H1 (cell line): Measurements from ENCODE around the gene KIFC1. TPM values are rescaled to one million over a fixed set of nuclear protein-coding genes. Genes with fewer than 3 reads are reported as not detected.

Experiments used
- CTCF ChIA-PET: fragments of 300-600 bp; sonication (Branson Sonifier 250); formaldehyde crosslinking; loops from one replicate; lab custom pipeline; 2021; ENCODE audit not compliant: partially characterized antibody; lab: Charles Lee
- POLR2A ChIA-PET: fragments of 300-600 bp; sonication (Branson Sonifier 250); formaldehyde crosslinking; loops from one replicate; lab custom pipeline; 2021; ENCODE audit warnings: inconsistent platforms; ENCODE audit not compliant: partially characterized antibody; lab: Charles Lee
- DNase-seq, 2 experiments: peaks; one replicate each; pipeline versions ENCODE4 v3.0.0 to v3.0.0-alpha.2; 2010 to 2022; ENCODE audit warnings: low spot score in 2 of 2, low read depth in 1 of 2, mixed read lengths in 1 of 2
- FAIRE-seq: peaks from 2 replicates; lab custom pipeline; 2011; peaks lifted over from hg19 to GRCh38; lab: Jason Lieb, UNC
- H2AFZ ChIP-seq: 2 replicates; pipeline ENCODE4 v1.8.1; 2012; ENCODE audit warnings: low read length, inconsistent platforms
- H2AK5ac ChIP-seq: 2 replicates; pipeline ENCODE4 v1.6.1; 2013; ENCODE audit warnings: low read depth, low read length
- H2BK120ac ChIP-seq: replicated peaks from 2 replicates; pipeline ENCODE3; 2013; ENCODE audit warnings: low read depth, low read length, inconsistent platforms
- H2BK12ac ChIP-seq: 2 replicates; pipeline ENCODE4 v1.6.1; 2013; ENCODE audit warnings: low read depth, low read length
- H2BK15ac ChIP-seq: 2 replicates; pipeline ENCODE4 v1.6.1; 2013; ENCODE audit warnings: low read length
- H2BK20ac ChIP-seq: 2 replicates; pipeline ENCODE4 v1.6.1; 2013; ENCODE audit warnings: low read length
- H2BK5ac ChIP-seq: 2 replicates; pipeline ENCODE4 v1.6.1; 2013; ENCODE audit warnings: low read depth, low read length
- H3K14ac ChIP-seq: 2 replicates; pipeline ENCODE4 v1.6.1; 2013; ENCODE audit warnings: inconsistent platforms; ENCODE audit not compliant: insufficient read length
- H3K18ac ChIP-seq: 2 replicates; pipeline ENCODE4 v1.6.1; 2013; ENCODE audit warnings: low read length; ENCODE audit errors: extremely low read depth
- H3K23ac ChIP-seq: 2 replicates; pipeline ENCODE4 v1.6.1; 2013; ENCODE audit warnings: inconsistent platforms; ENCODE audit not compliant: insufficient read length
- H3K23me2 ChIP-seq: 2 replicates; pipeline ENCODE4 v1.6.1; 2013; ENCODE audit warnings: low read depth, low read length
- H3K27ac ChIP-seq: 2 replicates; pipeline ENCODE4 v1.6.1; 2011; ENCODE audit warnings: low read depth, low read length, inconsistent platforms
- H3K27me3 ChIP-seq, 4 experiments: replicated peaks in 1 of 4; 1 replicate in 1 of 4; 2 replicates in 3 of 4; pipeline versions ENCODE4 v1.6.1 to v1.8.1; 2011 to 2013; ENCODE audit warnings: low read length in 3 of 4, mild to moderate bottlenecking in 3 of 4, inconsistent platforms in 2 of 4, mixed read lengths in 2 of 4, moderate library complexity in 1 of 4; ENCODE audit not compliant: control insufficient read depth in 3 of 4, insufficient read depth in 3 of 4; ENCODE audit errors: extremely low read depth in 1 of 4
- H3K36me3 ChIP-seq, 4 experiments: 2 replicates each; pipeline versions ENCODE4 v1.6.1 to v1.8.1; 2011 to 2013; ENCODE audit warnings: mild to moderate bottlenecking in 4 of 4, low read length in 3 of 4, moderate library complexity in 2 of 4, control low read depth in 1 of 4, inconsistent platforms in 1 of 4; ENCODE audit not compliant: insufficient read depth in 4 of 4, control insufficient read depth in 2 of 4
- H3K4ac ChIP-seq: replicated peaks from 2 replicates; pipeline ENCODE3; 2013; ENCODE audit warnings: low read length, low read depth, mixed read lengths, inconsistent platforms; ENCODE audit not compliant: insufficient read length
- H3K4me1 ChIP-seq, 4 experiments: replicated peaks in 1 of 4; 1 replicate in 1 of 4; 2 replicates in 3 of 4; pipeline versions ENCODE4 v1.6.1 to v1.8.1; 2011 to 2013; ENCODE audit warnings: low read length in 3 of 4, inconsistent platforms in 2 of 4, mixed read lengths in 1 of 4; ENCODE audit not compliant: insufficient read depth in 4 of 4, control insufficient read depth in 3 of 4
- H3K4me2 ChIP-seq, 2 experiments: 2 replicates each; pipeline versions ENCODE4 v1.6.1 to v1.8.1; 2011 to 2013; ENCODE audit warnings: low read depth in 2 of 2, low read length in 2 of 2, control low read depth in 1 of 2, inconsistent platforms in 1 of 2, mild to moderate bottlenecking in 1 of 2; ENCODE audit not compliant: insufficient read depth in 1 of 2
- H3K4me3 ChIP-seq, 4 experiments: fragments of 200-600, 300-600 bp in 1 of 4; sonication (generic), shearing (Covaris generic), sonication (Bioruptor Twin) in 1 of 4; 2 replicates each; pipeline versions ENCODE4 v1.5.1 to v1.8.1; 2011 to 2016; ENCODE audit warnings: low read length in 4 of 4, low read depth in 3 of 4, control low read depth in 2 of 4, inconsistent platforms in 2 of 4, mild to moderate bottlenecking in 2 of 4, mixed read lengths in 1 of 4, moderate library complexity in 1 of 4; ENCODE audit not compliant: insufficient read depth in 2 of 4; ENCODE audit errors: extremely low read depth in 1 of 4
- H3K56ac ChIP-seq: replicated peaks from 2 replicates; pipeline ENCODE3; 2013; ENCODE audit warnings: low read depth, mild to moderate bottlenecking, mixed read lengths, low read length, inconsistent platforms; ENCODE audit not compliant: insufficient read length
- H3K79me1 ChIP-seq: 2 replicates; pipeline ENCODE4 v1.6.1; 2013; ENCODE audit warnings: low read depth, low read length, control low read depth
- H3K79me2 ChIP-seq, 2 experiments: 2 replicates each; pipeline versions ENCODE4 v1.6.1 to v1.8.1; 2012 to 2013; ENCODE audit warnings: low read length in 2 of 2, mild to moderate bottlenecking in 2 of 2, inconsistent platforms in 1 of 2; ENCODE audit not compliant: insufficient read depth in 2 of 2, control insufficient read depth in 1 of 2
- H3K9ac ChIP-seq, 4 experiments: replicated peaks in 1 of 4; 1 replicate in 1 of 4; 2 replicates in 3 of 4; pipeline versions ENCODE4 v1.6.1 to v1.8.1; 2011 to 2013; ENCODE audit warnings: low read depth in 3 of 4, low read length in 3 of 4, control low read depth in 2 of 4, mild to moderate bottlenecking in 2 of 4, moderate library complexity in 2 of 4, inconsistent platforms in 1 of 4; ENCODE audit errors: extremely low read depth in 1 of 4
- H3K9me3 ChIP-seq, 2 experiments: 2 replicates each; pipeline versions ENCODE4 v1.6.1 to v1.8.1; 2012 to 2013; ENCODE audit warnings: mild to moderate bottlenecking in 2 of 2, moderate library complexity in 2 of 2, control low read depth in 1 of 2, inconsistent platforms in 1 of 2, low read depth in 1 of 2, low read length in 1 of 2, mixed read lengths in 1 of 2; ENCODE audit not compliant: insufficient read depth in 2 of 2
- H4K20me1 ChIP-seq, 2 experiments: replicated peaks in 1 of 2; 2 replicates each; pipeline versions ENCODE3 to v1.8.1; 2011 to 2013; ENCODE audit warnings: inconsistent platforms in 2 of 2, low read length in 2 of 2, mild to moderate bottlenecking in 1 of 2; ENCODE audit not compliant: insufficient read depth in 2 of 2, control insufficient read depth in 1 of 2
- H4K5ac ChIP-seq: 2 replicates; pipeline ENCODE4 v1.6.1; 2013; ENCODE audit warnings: low read length, low read depth, mixed read lengths, inconsistent platforms; ENCODE audit not compliant: insufficient read length
- H4K8ac ChIP-seq: 2 replicates; pipeline ENCODE4 v1.8.0; 2013; ENCODE audit warnings: mild to moderate bottlenecking, moderate library complexity, low read length, inconsistent platforms; ENCODE audit not compliant: insufficient read depth; ENCODE audit errors: extremely low read depth
- H4K91ac ChIP-seq: replicated peaks from 2 replicates; pipeline ENCODE3; 2013; ENCODE audit warnings: low read length, mixed read lengths, inconsistent platforms; ENCODE audit not compliant: insufficient read length
- BCL11A ChIP-seq, 2 experiments: IDR thresholded peaks; one replicate each; pipeline ENCODE4 v1.6.1; 2011; ENCODE audit warnings: low read depth in 2 of 2, low read length in 2 of 2, mild to moderate bottlenecking in 2 of 2
- BRCA1 ChIP-seq: IDR thresholded peaks from 2 replicates; pipeline ENCODE4 v1.6.1; 2012; ENCODE audit warnings: low read depth, low read length, improper control_type of control experiment
- CBX8 ChIP-seq: fragments of 300-800, 300-1000 bp; sonication (generic); IDR thresholded peaks from 2 replicates; pipeline ENCODE4 v1.7.1; 2016; ENCODE audit warnings: low read depth, low read length, borderline replicate concordance
- JUND ChIP-seq: IDR thresholded peaks from 2 replicates; pipeline ENCODE4 v1.6.1; 2011; ENCODE audit warnings: mild to moderate bottlenecking, improper control_type of control experiment, low read length
- KDM1A ChIP-seq: fragments of 200-600, 300-600 bp; sonication (generic); IDR thresholded peaks from 2 replicates; pipeline ENCODE4 v1.7.1; 2016; ENCODE audit warnings: mild to moderate bottlenecking, low read length, borderline replicate concordance
- MAFK ChIP-seq: IDR thresholded peaks from 2 replicates; pipeline ENCODE4 v1.6.1; 2012; ENCODE audit warnings: low read depth, mild to moderate bottlenecking, improper control_type of control experiment, low read length
- SP1 ChIP-seq: IDR thresholded peaks from 2 replicates; pipeline ENCODE4 v1.6.1; 2011; ENCODE audit warnings: low read depth, low read length
- SP4 ChIP-seq: IDR thresholded peaks from 2 replicates; pipeline ENCODE4 v1.6.1; 2012; ENCODE audit warnings: low read length, inconsistent platforms
- TAF1 ChIP-seq: IDR thresholded peaks from 2 replicates; pipeline ENCODE4 v1.6.1; 2011; ENCODE audit warnings: mild to moderate bottlenecking, low read depth, low read length
- TBP ChIP-seq: IDR thresholded peaks from 2 replicates; pipeline ENCODE4 v1.6.1; 2011; ENCODE audit warnings: low read depth, low read length, improper control_type of control experiment
- ZNF274 ChIP-seq: IDR thresholded peaks from 2 replicates; pipeline ENCODE4 v1.7.0; 2012; ENCODE audit warnings: low read length, borderline replicate concordance; ENCODE audit errors: extremely low read depth
- WGBS, 2 experiments: shearing (Covaris generic) in 1 of 2; methylation state at CpG; one replicate each; pipeline versions ENCODE4 v1.1.6 to v1.1.7; 2013 to 2015; ENCODE audit warnings: low lambda C conversion rate in 2 of 2, mixed read lengths in 2 of 2, inconsistent platforms in 1 of 2, low coverage in 1 of 2, missing lambda C conversion rate in 1 of 2; ENCODE audit not compliant: insufficient replicate concordance in 2 of 2, insufficient coverage in 1 of 2, insufficient read length in 1 of 2; ENCODE audit errors: extremely low coverage in 1 of 2, missing lambda C conversion rate in 1 of 2; 5-methylcytosine and 5-hydroxymethylcytosine counted together
- polyA plus RNA-seq, 7 experiments: library from polyadenylated mRNA; depleted of rRNA in 3 of 7; stranded (reverse) in 5 of 7; unstranded in 2 of 7; fragments of >200 nt in 5 of 7; fragments of 200-250 nt in 2 of 7; gene quantifications; 1 replicate in 5 of 7; 2 replicates in 1 of 7; 4 replicates in 1 of 7; pipeline versions ENCODE4 v1.2.1 to v1.2.3, GENCODE V29; 2011 to 2013; ENCODE audit warnings: missing spikeins in 2 of 7, mixed read lengths in 2 of 7
- total RNA-seq: library from RNA; stranded (reverse); fragmentation: NEBNext Ultra II Directional; extraction: Animal tissue kit (Norgen Biotek cat#: 25700); gene quantifications from 2 replicates; pipeline ENCODE4 v1.2.1, GENCODE V29; 2021
- TF ChIP-seq, protein P1 (sequence below): IDR thresholded peaks from 2 replicates; pipeline ENCODE4 v1.6.1; 2012; ENCODE audit warnings: inconsistent platforms

Gene KIFC1
- total and polyA plus RNA-seq, 2 of the 8 experiments (the other 6 are each of a cell fraction or from before 2014, with no cell fraction given), result 46.6 to 64.3 TPM

- H2AK5ac ChIP-seq, result no peak overlapping the region
- DNase-seq, result no peak
- no peak overlapping the region; a peak in 2 of 7 replicates for H3K9ac ChIP-seq
- H3K4me1 ChIP-seq, result peaks cover 0 to 5% (median 4%) of the 10 kb centered on the region in 4 experiments; a peak in 6 of 7 replicates
- no peak overlapping the region for H2AFZ ChIP-seq
- H3K4me3 ChIP-seq, result peak overlapping the region; percentile 52 to 93 (median 88); a peak in 7 of 8 replicates
- H3K27me3 ChIP-seq, result no peaks in the 10 kb centered on the region
- peaks cover 9% of the 10 kb centered on the region for H3K23me2 ChIP-seq
- no peak overlapping the region for H3K14ac ChIP-seq
- no peak overlapping the region for H2BK20ac ChIP-seq
- no peak overlapping the region for H2BK15ac ChIP-seq
- no peak overlapping the region for H3K18ac ChIP-seq
- no peak overlapping the region for H3K56ac ChIP-seq
- H3K79me1 ChIP-seq, result peaks cover 5% of the 10 kb centered on the region
- peaks cover 0 to 2% of the 10 kb centered on the region in 2 experiments for H4K20me1 ChIP-seq
- H2BK12ac ChIP-seq, result no peak overlapping the region
- H2BK120ac ChIP-seq, result no peak overlapping the region
- FAIRE-seq, result no peak
- WGBS, 2 experiments, result 80% methylated on average over 11 of the region's 12 CpGs; no CpG with 5 or more reads in 1 of the 2 experiments
- peaks cover 22 to 48% (median 30%) of the 10 kb centered on the region in 4 experiments for H3K36me3 ChIP-seq
- peaks cover 0 to 13% of the 10 kb centered on the region in 2 experiments; a peak in 2 of 4 replicates for H3K79me2 ChIP-seq
- H3K23ac ChIP-seq, result no peak overlapping the region
- CTCF ChIA-PET, result interaction anchor here (0.9 kb wide), 1 partner anchor 21 kb away, joined by 3 read pairs; no protein-coding TSS in a partner anchor
- no peak overlapping the region for H4K91ac ChIP-seq
- no peak overlapping the region for H4K5ac ChIP-seq
- no peak overlapping the region for H3K27ac ChIP-seq
- H3K9me3 ChIP-seq, result no peaks in the 10 kb centered on the region
- no peak overlapping the region for H3K4ac ChIP-seq
- H2BK5ac ChIP-seq, result no peak overlapping the region
- POLR2A ChIA-PET, result interaction anchor here (1.0 to 17.2 kb wide), 20 partner anchors 8 to 238 kb away, joined by 3 to 381 read pairs (median 5); partner anchors contain the start of genes B3GALT4, CUTA, KIFC1 and SYNGAP1
- H3K4me2 ChIP-seq, result peak overlapping the region; percentile 69 to 81
- no peak overlapping the region for H4K8ac ChIP-seq
- TF ChIP-seq MAFK (no peak), CBX8 (no peak), ZNF274 (no peak), KDM1A (no peak), BCL11A (IDR thresholded peaks at IDR 0.05; ENCODE audit: low read depth in 2 of 2, low read length in 2 of 2) (no peak), JUND (no peak), BRCA1 (no peak), TAF1 (no peak), SP1 (no peak), TBP (no peak), SP4 (no peak)
- TF ChIP-seq, protein P1, sequence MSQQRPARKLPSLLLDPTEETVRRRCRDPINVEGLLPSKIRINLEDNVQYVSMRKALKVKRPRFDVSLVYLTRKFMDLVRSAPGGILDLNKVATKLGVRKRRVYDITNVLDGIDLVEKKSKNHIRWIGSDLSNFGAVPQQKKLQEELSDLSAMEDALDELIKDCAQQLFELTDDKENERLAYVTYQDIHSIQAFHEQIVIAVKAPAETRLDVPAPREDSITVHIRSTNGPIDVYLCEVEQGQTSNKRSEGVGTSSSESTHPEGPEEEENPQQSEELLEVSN, result no peak
Observed at GRCh38 chr6:33453393-33454008, 61.9 kb downstream of the KIFC1 start.
